Measurements from ENCODE around the gene WDR44.

Gene WDR44

GRCh38 chrX:118352566-118352965, 6.7 kb downstream of the WDR44 start:
- Histone ChIP-seq H3K79me2 (ENCODE audit: low read length) (peaks cover 73% of the 10 kb centered on the region), H4K20me1 (ENCODE audit: insufficient read depth, low read length) (no peaks in the 10 kb centered on the region), H3K4me3 (ENCODE audit: low read length) (no peak overlapping the region), H3K4me1 (ENCODE audit: low read length) (peaks cover 16% of the 10 kb centered on the region; the same call in 1 of the 2 replicates), H3K27me3 (replicated peaks; ENCODE audit: insufficient read depth, low read length) (no peaks in the 10 kb centered on the region), H3K9me3 (replicated peaks; ENCODE audit: insufficient read depth, low read length) (no peaks in the 10 kb centered on the region), H2AFZ (ENCODE audit: low read length) (no peak overlapping the region), H3K9me2 (replicated peaks; ENCODE audit: insufficient read depth, low read length) (no peaks in the 10 kb centered on the region), H3K36me3 (replicated peaks; ENCODE audit: insufficient read depth, low read length) (no peaks in the 10 kb centered on the region), H3F3A (ENCODE audit: insufficient read depth, low read length) (0 out of 2 replicates have a peak, but pooled peaks cover 5% of the 10 kb centered on the region), H3K4me2 (ENCODE audit: low read depth, low read length) (no peak overlapping the region), H3K9ac (ENCODE audit: low read length) (no peak overlapping the region), H3K27ac (ENCODE audit: low read length) (no peak overlapping the region)
- no peak for DNase-seq
- no peak for TF ChIP-seq EZH2phosphoT487 (IDR thresholded peaks at IDR 0.05; ENCODE audit: low read length)
- no peak for TF ChIP-seq EZH2 (optimal IDR thresholded peaks at IDR 0.05; ENCODE audit: low read depth, low read length)
- TF ChIP-seq CTCF (IDR thresholded peaks at IDR 0.05; ENCODE audit: low read length) = no peak

GRCh38 chrX:118353081-118353850, 7.4 kb downstream of the WDR44 start:
- DNase-seq = no peak
- peaks cover 16% of the 10 kb centered on the region; the same call in 1 of the 2 replicates for H3K4me1 ChIP-seq (ENCODE audit: low read length)
- no peaks in the 10 kb centered on the region for H3K36me3 ChIP-seq (replicated peaks; ENCODE audit: insufficient read depth, low read length)
- H3K9me2 ChIP-seq (replicated peaks; ENCODE audit: insufficient read depth, low read length) = no peaks in the 10 kb centered on the region
- peaks cover 66% of the 10 kb centered on the region for H3K79me2 ChIP-seq (ENCODE audit: low read length)
- H3F3A ChIP-seq (ENCODE audit: insufficient read depth, low read length) = 0 out of 2 replicates have a peak, but pooled peaks cover 5% of the 10 kb centered on the region
- no peak overlapping the region for H3K9ac ChIP-seq (ENCODE audit: low read length)
- H3K27ac ChIP-seq (ENCODE audit: low read length) = no peak overlapping the region
- no peak overlapping the region for H3K4me2 ChIP-seq (ENCODE audit: low read depth, low read length)
- no peaks in the 10 kb centered on the region for H3K9me3 ChIP-seq (replicated peaks; ENCODE audit: insufficient read depth, low read length)
- no peaks in the 10 kb centered on the region for H4K20me1 ChIP-seq (ENCODE audit: insufficient read depth, low read length)
- no peaks in the 10 kb centered on the region for H3K27me3 ChIP-seq (replicated peaks; ENCODE audit: insufficient read depth, low read length)
- no peak for TF ChIP-seq EZH2 (optimal IDR thresholded peaks at IDR 0.05; ENCODE audit: low read depth, low read length)
- no peak for TF ChIP-seq EZH2phosphoT487 (IDR thresholded peaks at IDR 0.05; ENCODE audit: low read length)
- no peak for TF ChIP-seq CTCF (IDR thresholded peaks at IDR 0.05; ENCODE audit: low read length)
- H2AFZ ChIP-seq (ENCODE audit: low read length) = no peak overlapping the region
- no peak overlapping the region for H3K4me3 ChIP-seq (ENCODE audit: low read length)

- H2AFZ ChIP-seq (ENCODE audit: low read length) = no peak overlapping the region
- DNase-seq = no peak
- H3K4me1 ChIP-seq (ENCODE audit: low read length) = peaks cover 16% of the 10 kb centered on the region; the same call in 1 of the 2 replicates
- H3F3A ChIP-seq (ENCODE audit: insufficient read depth, low read length) = no peaks in the 10 kb centered on the region
- no peak overlapping the region for H3K4me3 ChIP-seq (ENCODE audit: low read length)
- no peaks in the 10 kb centered on the region for H4K20me1 ChIP-seq (ENCODE audit: insufficient read depth, low read length)
- no peak overlapping the region for H3K27ac ChIP-seq (ENCODE audit: low read length)
- peaks cover 63% of the 10 kb centered on the region for H3K79me2 ChIP-seq (ENCODE audit: low read length)
- H3K4me2 ChIP-seq (ENCODE audit: low read depth, low read length) = no peak overlapping the region
- no peaks in the 10 kb centered on the region for H3K36me3 ChIP-seq (replicated peaks; ENCODE audit: insufficient read depth, low read length)
- TF ChIP-seq EZH2phosphoT487 (IDR thresholded peaks at IDR 0.05; ENCODE audit: low read length) (no peak), EZH2 (optimal IDR thresholded peaks at IDR 0.05; ENCODE audit: low read depth, low read length) (no peak), CTCF (IDR thresholded peaks at IDR 0.05; ENCODE audit: low read length) (no peak)
- no peaks in the 10 kb centered on the region for H3K9me3 ChIP-seq (replicated peaks; ENCODE audit: insufficient read depth, low read length)
- no peaks in the 10 kb centered on the region for H3K9me2 ChIP-seq (replicated peaks; ENCODE audit: insufficient read depth, low read length)
- no peak overlapping the region for H3K9ac ChIP-seq (ENCODE audit: low read length)
- no peaks in the 10 kb centered on the region for H3K27me3 ChIP-seq (replicated peaks; ENCODE audit: insufficient read depth, low read length)
Observed at GRCh38 chrX:118355225-118355920, 9.5 kb downstream of the WDR44 start.
